DMS153 treated with DMSO at 0.1 percent for 48 hours (cell line): ENCODE data around the gene EN2.

Experiments
- DNase-seq: peaks from one replicate; lab custom pipeline; 2025; ENCODE audit not compliant: unreplicated experiment; lab: John Stamatoyannopoulos, UW

EN2 gene

GRCh38 chr7:155507576-155507975, 49.6 kb downstream of the EN2 start:
- DNase-seq, result no peak

DNA sequence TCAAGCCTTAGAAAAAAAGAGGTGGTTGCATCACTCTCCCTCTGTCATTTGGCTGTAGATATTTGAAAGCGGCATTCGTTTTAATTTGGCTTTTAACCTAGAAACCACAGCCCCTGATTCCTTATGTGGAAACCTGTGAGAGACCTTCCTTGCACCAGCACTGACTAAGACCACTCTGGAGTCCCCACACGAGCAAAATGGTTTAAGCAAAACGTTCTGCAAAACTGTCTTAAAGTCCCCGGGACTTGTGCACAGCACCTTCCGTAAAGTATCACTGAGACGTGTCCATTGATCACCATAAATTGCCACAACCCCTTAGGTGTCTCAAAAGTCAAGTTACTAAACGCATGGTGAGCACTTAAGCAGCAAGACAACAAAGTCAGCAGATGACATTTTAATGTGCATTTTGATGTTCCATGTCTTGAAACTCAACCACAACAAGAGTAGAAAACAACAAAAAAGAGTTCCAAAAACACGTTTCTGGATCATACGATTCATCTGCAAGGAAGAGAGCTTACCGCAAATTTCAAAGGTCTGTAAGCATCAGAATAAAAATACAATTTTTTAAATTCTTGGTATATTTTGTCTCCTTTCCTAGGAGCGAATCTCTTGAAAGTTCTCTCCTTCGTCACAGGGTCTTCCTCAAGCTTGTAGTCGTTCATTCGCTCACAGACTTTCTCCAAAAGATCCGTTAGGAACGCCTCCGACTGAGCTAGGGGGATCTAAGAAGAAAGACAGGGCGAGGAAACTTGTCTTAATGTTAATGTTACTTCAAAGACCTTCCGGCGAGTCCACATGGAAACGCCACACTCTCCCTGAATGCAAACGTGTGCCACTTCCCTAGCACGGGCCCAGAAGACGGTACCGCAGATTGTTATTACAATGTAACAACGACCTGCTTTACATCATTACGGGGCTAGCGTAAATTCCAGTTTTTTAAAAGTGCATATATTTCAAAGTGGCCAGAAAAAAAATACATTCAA, 50.7 kb downstream of the EN2 start:
- DNase-seq, result no peak

DNA sequence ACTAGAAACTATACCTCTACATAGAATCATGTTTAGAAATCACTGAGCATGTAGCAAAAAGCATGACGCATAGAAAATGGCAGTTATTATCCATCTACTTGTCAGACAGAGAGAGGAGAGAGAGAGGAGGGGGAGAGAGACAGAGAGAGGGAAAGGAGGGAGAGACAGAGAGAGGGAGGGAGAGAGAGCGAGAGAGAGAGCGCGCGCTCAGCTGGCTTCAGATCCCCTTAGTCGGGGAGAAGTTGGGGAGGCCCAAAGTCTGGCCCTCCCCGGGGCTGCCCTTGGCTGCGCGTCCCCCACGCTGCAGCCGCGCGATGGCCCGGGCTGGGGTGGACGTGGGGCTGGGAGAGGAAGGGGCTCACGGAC, 51.4 kb downstream of the EN2 start:
- no peak for DNase-seq

GRCh38 chr7:155509725-155510551, 52.0 kb downstream of the EN2 start:
- DNase-seq, result peak; percentile 2

DNA sequence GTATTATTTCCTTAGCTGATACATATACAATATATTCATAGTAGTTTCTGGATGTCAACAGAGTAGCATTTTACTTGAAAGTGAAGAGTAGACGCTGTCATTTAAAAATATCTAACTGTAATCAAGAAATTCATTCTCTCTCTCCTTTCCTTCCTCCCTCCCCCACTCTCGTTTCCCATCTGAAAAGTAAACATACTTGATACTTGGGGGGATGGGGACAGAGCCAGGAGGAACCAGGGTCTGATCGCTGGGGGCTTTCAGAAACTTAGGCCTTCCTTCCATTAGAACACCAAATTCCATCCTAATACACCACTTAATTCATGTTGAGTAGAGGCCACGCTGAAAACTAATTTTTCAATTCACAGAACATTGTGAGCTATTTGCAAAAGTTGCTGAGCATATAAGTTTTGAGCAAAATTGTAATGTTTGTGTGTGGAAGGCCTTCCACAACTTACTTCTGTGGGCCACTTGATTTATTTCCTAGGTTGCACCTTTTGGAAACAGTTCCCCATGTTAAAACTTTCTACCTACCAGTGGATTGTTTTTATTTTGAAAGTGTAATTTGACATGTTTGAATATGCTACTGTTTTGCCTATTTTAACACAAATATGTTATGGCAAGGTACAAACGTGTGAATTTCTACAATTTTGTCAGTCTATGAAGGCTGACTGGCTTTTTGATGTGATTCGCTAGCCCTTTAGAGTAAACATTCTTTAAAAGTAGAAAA, 53.2 kb downstream of the EN2 start:
- no peak for DNase-seq

DNA sequence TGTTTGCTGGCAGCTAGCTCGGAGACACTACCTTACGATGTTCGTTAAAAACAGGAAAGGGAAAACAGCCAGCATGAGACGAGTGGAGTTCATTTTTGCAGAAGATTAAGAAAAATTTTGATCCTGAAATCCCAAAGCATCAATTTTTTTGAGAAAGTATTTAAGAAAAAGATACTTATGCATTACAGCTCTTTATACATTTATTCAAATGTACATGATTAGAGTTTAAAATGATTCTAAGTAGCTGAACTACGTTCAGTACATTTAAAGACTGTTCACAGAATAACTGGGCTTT, 53.7 kb downstream of the EN2 start:
- no peak for DNase-seq

- no peak for DNase-seq
Measured at GRCh38 chr7:155512246-155512887, 54.4 kb downstream of the EN2 start.

DNA sequence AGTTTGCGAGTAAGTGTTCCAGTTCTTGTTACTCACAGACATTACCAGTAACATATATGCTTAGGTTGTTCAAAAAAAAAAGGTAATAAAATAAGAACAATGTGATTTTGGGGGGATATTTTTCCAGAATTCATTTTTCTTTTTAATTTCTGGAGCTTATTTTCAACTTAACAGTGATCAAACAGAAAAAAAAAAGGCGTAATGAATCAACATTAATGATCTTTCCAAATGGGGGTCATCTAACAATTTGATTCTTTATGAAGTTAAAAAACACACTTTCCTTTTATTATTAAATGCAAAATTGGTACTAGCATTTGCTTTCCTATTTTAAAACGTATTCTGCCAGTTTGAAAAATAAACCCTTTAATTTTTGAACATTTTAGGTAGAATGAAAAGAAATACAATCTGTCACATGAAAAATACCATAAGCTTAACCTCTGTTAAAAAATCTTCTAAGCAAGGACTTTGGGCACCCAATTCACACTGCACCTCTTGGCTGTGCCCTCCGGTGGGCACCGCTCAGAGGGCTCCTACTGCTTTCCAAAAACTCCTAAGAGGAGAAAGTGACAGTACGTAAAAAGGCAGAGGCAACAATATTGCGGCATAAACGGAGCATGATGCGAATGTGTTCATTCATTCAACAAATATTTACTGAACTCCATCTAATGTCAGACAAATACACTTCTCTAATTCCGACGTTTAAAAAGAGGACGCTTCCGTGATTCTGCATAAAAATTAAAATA, 55.8 kb downstream of the EN2 start:
- DNase-seq, result no peak

GRCh38 chr7:155514296-155514695, 56.4 kb downstream of the EN2 start:
- no peak for DNase-seq
